ENCODE data around the gene TBL3. TPM values are rescaled to one million over a fixed set of nuclear protein-coding genes. Genes with fewer than 3 reads are reported as not detected.

TBL3 gene
- total and polyA plus RNA-seq, 9 donors = 2.1 to 48.0 (median 31.0) TPM

- Histone ChIP-seq H3K27me3 (peaks cover 3% of the 10 kb centered on the region), H3K27ac (no peak within 1 kb of the TSS), H3K4me1 (ENCODE audit: insufficient read depth) (peaks cover 4% of the 10 kb centered on the region), H3K36me3 (no peaks in the 10 kb centered on the region), H3K4me3 (no peak within 1 kb of the TSS), H3K9me3 (no peaks in the 10 kb centered on the region)
- TF ChIP-seq CTCF (IDR thresholded peaks at IDR 0.05) = no peak
- intact Hi-C loops (cut with DNase I) = no loop called here
- 23 to 39% (median 30%) methylated on average over 6 of the region's 6 CpGs for WGBS, 3 donors
- no peak for DNase-seq
Observed at GRCh38 chr16:1981398-1981836, 9.6 kb downstream of the TBL3 start, which contains the start of gene NOXO1. Gene NOXO1, minus strand, starts transcription at chr16:1981469. Its CDS starts 290 bp downstream, at chr16:1981179.

DNA sequence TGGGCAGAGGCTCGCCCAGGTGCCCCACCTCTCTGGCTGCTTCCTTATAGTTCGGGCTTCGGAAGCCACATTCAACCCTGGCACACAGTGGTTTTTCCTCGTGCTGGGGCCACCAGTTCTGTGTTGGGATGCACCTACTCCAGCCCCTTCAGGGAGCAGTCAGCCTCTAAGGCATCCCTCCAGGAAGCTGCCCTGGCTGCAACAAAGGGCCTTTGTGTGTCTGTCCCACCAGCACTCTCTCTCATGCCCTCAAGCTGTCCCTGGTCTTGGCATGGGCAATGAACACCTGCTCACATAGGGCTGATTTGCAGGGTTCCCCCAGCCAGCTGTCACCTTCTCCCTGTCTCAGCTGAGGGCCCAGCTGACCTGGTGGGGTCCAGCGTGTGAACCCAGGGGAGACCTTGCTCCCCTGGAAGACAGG, 10.2 kb downstream of the TBL3 start:
- TF ChIP-seq POLR2A (IDR thresholded peaks at IDR 0.05) = no peak
- TF ChIP-seq CTCF (IDR thresholded peaks at IDR 0.05) = no peak
- TF ChIP-seq EP300 (IDR thresholded peaks at IDR 0.05) = no peak
- 43 to 55% (median 49%) methylated on average over 5 of the region's 5 CpGs for WGBS, 3 donors
- peaks cover 4% of the 10 kb centered on the region for H3K4me1 ChIP-seq (ENCODE audit: insufficient read depth)
- no peaks in the 10 kb centered on the region for H3K9me3 ChIP-seq
- no peak for DNase-seq
- intact Hi-C loops (cut with DNase I) = no loop called here
- no peaks in the 10 kb centered on the region for H3K36me3 ChIP-seq
- H3K4me3 ChIP-seq = no peak overlapping the region
- no peak overlapping the region for H3K27ac ChIP-seq
- peaks cover 3% of the 10 kb centered on the region for H3K27me3 ChIP-seq

DNA sequence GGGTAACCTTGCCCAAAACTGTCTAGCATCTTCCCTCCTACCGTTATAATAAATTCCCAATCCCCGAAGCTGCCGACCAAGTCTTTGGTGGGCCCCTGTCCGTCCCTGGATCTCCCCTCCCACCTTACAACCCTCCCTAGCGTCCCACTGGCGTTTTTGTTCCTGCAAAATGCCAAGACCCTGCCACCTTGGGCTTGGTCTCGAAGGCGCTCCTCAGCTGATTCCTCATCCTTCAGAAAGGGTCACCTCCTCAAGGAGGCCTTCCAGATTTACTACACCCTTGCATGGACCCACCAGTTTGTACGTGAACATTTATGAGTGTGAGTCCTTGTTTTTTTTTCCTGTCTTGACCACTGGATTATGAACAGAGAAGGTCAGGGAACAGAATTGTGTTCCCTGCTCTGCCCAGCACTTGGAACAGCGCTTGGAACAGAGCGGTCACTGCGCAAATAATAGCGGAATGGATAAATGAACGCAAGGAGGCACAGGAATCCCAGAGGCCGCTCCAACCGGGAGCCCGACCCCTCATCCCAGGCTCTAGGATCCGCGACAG, 11.2 kb downstream of the TBL3 start:
- H3K27ac ChIP-seq = no peak overlapping the region

DNA sequence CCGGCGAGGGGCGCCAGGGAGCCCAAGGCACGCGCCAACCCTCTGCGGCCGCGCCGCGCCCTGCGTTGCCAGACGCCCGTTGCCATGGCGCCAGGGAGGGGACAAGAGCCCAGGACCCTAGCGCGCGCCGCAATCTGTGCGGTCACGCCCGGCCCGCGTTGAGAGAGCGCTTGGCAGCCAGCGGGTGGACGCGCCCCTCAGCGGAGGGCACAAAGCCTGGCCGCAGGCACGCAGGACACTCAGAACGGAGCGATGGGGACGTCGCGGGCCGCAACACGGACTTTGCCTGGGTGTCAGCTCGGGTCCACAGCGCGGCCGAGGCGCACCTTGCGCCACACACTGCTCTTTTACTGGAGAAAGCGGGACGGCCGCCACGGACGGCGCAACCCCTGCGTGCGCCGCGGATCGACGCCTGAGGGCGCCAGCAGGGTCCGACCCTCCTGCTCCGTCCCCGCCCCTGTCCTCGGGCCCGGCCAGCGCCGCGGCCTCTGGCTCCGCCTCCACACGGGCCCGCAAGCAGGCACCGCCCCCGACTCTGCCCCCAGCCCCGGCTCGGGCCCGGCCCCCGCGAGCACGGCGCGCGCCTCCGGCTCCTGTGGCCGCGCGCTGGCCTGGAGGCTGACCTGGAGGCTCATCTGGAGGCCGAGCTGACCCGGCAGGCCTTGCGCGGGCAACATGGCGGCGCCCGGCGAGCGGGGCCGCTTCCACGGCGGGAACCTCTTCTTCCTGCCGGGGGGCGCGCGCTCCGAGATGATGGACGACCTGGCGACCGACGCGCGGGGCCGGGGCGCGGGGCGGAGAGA, 11.9 kb downstream of the TBL3 start, which contains the start of gene GFER:
TSS of gene GFER (plus strand) at position 650 of the 803 bp plus-strand sequence. CDS start at position 676, 26 bp downstream.
- Histone ChIP-seq H3K36me3 (no peaks in the 10 kb centered on the region), H3K4me3 (peak within 1 kb of the TSS; percentile 55), H3K27ac (no peak within 1 kb of the TSS), H3K4me1 (ENCODE audit: insufficient read depth) (peaks cover 4% of the 10 kb centered on the region), H3K9me3 (no peaks in the 10 kb centered on the region), H3K27me3 (peaks cover 3% of the 10 kb centered on the region)
- peak; percentile 72 to 89 (median 83) for DNase-seq
- intact Hi-C loops (cut with DNase I) = no loop called here
- WGBS, 3 donors = 0 to 1% (median 0%) methylated on average over 49 to 109 of the region's 109 CpGs
- no peak for TF ChIP-seq CTCF (IDR thresholded peaks at IDR 0.05)
- peak; percentile 24 for TF ChIP-seq POLR2A (IDR thresholded peaks at IDR 0.05)

More for the DNA sequence above, 11.2 kb downstream of the TBL3 start:
- Histone ChIP-seq H3K9me3 (no peaks in the 10 kb centered on the region), H3K27me3 (peaks cover 3% of the 10 kb centered on the region), H3K4me1 (ENCODE audit: insufficient read depth) (peaks cover 4% of the 10 kb centered on the region), H3K36me3 (no peaks in the 10 kb centered on the region), H3K4me3 (peak overlapping the region; percentile 55)
- WGBS, 3 donors = 18 to 23% (median 23%) methylated on average over 19 of the region's 19 CpGs
- DNase-seq = no peak
- TF ChIP-seq EP300 (IDR thresholded peaks at IDR 0.05) (no peak), POLR2A (IDR thresholded peaks at IDR 0.05) (no peak), CTCF (IDR thresholded peaks at IDR 0.05) (no peak)
- intact Hi-C loops (cut with DNase I) = no loop called here

All from ovary (tissue), 9 donors.